ENCODE results near the gene PLA2G2F.
A peak's percentile ranks its signal among the peaks of the same experiment; 100 is the strongest.

Gene PLA2G2F

GRCh38 chr1:20192364-20192763 is 53.2 kb downstream of the PLA2G2F start:
- DNase-seq, result no peak

DNA sequence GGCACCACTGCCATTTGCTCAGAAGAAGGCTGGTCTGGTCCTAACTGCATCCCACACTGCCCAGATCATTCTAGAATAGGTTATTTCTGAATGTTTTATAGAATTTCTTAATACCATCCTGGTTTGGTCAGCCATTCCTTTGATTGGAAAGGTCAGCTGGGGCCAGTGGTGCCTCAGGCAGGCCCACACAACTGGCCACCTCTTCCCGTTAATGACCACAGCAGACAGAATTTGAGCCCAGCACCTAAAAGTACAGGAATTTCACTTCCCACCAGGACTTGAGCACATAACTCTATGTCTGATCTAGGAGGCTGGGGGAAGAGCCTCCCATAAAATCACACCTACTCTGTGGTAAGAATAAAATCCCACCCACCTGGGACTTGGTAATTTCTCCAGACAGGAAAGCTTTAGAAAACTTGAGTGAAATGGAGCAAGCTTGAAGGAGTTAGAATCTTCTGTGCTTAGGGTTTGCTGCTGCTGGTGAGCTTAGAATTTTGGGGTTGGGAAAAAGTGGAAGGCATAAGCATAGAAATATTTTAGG is 53.8 kb downstream of the PLA2G2F start:
- no peak for DNase-seq

DNA sequence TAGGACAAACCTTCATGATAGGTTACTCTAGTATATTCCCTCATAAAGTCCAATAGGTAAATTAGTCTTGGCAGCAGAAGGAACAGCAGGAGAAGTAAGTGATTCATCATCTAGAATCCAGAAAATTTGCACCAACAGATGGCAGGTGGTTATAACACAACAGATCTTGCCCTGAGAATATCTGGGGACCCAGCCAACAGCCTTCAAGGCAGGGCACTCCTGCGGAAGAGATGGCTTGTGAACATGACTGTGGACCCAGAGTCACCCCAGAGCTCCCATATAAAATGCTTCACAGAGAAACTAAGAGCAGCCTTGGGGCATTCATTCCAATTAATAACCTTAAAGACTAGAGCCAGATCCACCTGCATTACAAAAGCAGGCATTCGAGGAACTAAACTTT is 55.1 kb downstream of the PLA2G2F start:
- DNase-seq, result no peak

- DNase-seq, result peak; percentile 86
These were observed 55.8 kb downstream of the PLA2G2F start for GRCh38 chr1:20194757-20195461.

DNA sequence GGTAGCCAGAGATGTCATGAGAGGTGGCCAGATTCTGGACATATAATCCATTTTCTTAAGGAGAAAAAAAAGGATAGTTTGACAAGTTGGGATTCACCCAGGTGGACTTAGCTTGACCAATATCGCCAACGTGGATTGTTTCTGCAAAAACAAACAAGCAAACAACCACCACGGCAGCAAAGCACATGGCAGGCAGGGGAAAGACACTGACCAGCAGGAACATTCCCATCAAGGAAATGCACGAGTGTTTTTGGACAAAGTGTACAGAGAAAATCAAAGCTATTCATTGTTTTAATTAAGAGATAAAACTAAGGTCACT is 56.3 kb downstream of the PLA2G2F start:
- DNase-seq, result no peak

- no peak for DNase-seq
These were observed 58.2 kb downstream of the PLA2G2F start for GRCh38 chr1:20197329-20197791.

- DNase-seq, result no peak
These were observed 59.2 kb downstream of the PLA2G2F start for GRCh38 chr1:20198296-20198695.

- no peak for DNase-seq
These were observed 59.8 kb downstream of the PLA2G2F start for GRCh38 chr1:20198918-20199317.

DNA sequence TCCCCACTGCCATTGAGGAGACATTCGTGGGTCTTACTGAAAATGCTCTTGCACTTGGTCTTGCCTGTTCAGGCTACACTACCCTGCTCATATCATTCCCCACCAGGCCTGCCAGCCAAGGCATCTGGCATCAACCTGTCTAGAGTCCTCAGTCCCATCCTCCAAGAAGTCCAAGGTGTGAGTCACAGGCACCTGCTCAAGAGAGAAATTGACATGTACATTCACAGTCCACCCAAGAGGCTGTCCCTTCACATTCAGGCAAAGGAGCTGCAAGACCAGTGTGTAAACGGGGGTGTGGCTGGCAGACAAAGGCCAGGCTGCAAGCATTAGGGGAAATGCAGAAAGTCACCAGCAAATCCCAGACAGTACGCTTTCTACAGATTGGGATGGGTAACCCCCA is 60.3 kb downstream of the PLA2G2F start:
- DNase-seq, result no peak

- DNase-seq, result no peak
These were observed 60.7 kb downstream of the PLA2G2F start for GRCh38 chr1:20199840-20200239.
